ENCODE measurements around the gene PTK7. TPM values are rescaled to one million over a fixed set of nuclear protein-coding genes. Genes with fewer than 3 reads are reported as not detected.

PTK7 gene
- total and polyA plus RNA-seq, 2 experiments from 2014 or later: 46.1 to 147 TPM

DNA sequence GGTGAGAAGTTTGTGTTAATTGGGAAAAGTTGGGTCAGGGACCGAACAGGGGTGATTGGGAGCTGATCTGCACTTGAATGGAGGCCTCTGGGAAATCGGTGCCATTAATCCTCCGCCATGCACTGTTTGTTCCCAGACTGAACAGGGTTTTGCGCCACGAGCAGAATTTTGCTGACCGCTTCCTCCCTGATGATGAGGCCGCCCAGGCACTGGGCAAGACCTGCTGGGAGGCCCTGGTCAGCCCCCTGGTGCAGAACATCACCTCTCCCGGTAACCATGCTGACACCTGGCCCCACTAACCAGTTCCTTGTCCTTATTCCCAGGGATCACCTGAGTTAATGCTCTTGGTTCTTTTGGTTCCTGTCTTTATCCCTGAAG, 127.6 kb downstream of the PTK7 start:
- Histone ChIP-seq H2AFZ (no peak overlapping the region), H4K20me1 (replicated peaks; ENCODE audit: insufficient read depth) (no peaks in the 10 kb centered on the region), H3K4me3 (no peak overlapping the region), H3K4me2 (no peak overlapping the region), H3K4me1 (ENCODE audit: insufficient read depth) (no peaks in the 10 kb centered on the region), H3F3A (replicated peaks; ENCODE audit: low read depth) (no peaks in the 10 kb centered on the region), H3K79me2 (replicated peaks; ENCODE audit: insufficient read depth) (no peaks in the 10 kb centered on the region), H3K9me2 (ENCODE audit: insufficient read depth) (no peaks in the 10 kb centered on the region), H3K27me3 (ENCODE audit: insufficient read depth) (no peaks in the 10 kb centered on the region), H3K27ac (ENCODE audit: low read depth) (no peak overlapping the region), H3K36me3 (ENCODE audit: insufficient read depth) (no peaks in the 10 kb centered on the region)
- TF ChIP-seq, protein P1, sequence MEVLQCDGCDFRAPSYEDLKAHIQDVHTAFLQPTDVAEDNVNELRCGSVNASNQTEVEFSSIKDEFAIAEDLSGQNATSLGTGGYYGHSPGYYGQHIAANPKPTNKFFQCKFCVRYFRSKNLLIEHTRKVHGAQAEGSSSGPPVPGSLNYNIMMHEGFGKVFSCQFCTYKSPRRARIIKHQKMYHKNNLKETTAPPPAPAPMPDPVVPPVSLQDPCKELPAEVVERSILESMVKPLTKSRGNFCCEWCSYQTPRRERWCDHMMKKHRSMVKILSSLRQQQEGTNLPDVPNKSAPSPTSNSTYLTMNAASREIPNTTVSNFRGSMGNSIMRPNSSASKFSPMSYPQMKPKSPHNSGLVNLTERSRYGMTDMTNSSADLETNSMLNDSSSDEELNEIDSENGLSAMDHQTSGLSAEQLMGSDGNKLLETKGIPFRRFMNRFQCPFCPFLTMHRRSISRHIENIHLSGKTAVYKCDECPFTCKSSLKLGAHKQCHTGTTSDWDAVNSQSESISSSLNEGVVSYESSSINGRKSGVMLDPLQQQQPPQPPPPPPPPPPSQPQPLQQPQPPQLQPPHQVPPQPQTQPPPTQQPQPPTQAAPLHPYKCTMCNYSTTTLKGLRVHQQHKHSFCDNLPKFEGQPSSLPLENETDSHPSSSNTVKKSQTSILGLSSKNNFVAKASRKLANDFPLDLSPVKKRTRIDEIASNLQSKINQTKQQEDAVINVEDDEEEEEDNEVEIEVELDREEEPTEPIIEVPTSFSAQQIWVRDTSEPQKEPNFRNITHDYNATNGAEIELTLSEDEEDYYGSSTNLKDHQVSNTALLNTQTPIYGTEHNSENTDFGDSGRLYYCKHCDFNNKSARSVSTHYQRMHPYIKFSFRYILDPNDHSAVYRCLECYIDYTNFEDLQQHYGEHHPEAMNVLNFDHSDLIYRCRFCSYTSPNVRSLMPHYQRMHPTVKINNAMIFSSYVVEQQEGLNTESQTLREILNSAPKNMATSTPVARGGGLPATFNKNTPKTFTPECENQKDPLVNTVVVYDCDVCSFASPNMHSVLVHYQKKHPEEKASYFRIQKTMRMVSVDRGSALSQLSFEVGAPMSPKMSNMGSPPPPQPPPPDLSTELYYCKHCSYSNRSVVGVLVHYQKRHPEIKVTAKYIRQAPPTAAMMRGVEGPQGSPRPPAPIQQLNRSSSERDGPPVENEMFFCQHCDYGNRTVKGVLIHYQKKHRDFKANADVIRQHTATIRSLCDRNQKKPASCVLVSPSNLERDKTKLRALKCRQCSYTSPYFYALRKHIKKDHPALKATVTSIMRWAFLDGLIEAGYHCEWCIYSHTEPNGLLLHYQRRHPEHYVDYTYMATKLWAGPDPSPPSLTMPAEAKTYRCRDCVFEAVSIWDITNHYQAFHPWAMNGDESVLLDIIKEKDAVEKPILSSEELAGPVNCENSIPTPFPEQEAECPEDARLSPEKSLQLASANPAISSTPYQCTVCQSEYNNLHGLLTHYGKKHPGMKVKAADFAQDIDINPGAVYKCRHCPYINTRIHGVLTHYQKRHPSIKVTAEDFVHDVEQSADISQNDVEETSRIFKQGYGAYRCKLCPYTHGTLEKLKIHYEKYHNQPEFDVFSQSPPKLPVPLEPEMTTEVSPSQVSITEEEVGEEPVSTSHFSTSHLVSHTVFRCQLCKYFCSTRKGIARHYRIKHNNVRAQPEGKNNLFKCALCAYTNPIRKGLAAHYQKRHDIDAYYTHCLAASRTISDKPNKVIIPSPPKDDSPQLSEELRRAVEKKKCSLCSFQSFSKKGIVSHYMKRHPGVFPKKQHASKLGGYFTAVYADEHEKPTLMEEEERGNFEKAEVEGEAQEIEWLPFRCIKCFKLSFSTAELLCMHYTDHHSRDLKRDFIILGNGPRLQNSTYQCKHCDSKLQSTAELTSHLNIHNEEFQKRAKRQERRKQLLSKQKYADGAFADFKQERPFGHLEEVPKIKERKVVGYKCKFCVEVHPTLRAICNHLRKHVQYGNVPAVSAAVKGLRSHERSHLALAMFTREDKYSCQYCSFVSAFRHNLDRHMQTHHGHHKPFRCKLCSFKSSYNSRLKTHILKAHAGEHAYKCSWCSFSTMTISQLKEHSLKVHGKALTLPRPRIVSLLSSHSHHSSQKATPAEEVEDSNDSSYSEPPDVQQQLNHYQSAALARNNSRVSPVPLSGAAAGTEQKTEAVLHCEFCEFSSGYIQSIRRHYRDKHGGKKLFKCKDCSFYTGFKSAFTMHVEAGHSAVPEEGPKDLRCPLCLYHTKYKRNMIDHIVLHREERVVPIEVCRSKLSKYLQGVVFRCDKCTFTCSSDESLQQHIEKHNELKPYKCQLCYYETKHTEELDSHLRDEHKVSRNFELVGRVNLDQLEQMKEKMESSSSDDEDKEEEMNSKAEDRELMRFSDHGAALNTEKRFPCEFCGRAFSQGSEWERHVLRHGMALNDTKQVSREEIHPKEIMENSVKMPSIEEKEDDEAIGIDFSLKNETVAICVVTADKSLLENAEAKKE (CRISPR knock-in tag; IDR thresholded peaks at IDR 0.05): no peak
- TF ChIP-seq ZNF331 (CRISPR knock-in tag; IDR thresholded peaks at IDR 0.05; ENCODE audit: low read depth): no peak
- TF ChIP-seq, protein P2, sequence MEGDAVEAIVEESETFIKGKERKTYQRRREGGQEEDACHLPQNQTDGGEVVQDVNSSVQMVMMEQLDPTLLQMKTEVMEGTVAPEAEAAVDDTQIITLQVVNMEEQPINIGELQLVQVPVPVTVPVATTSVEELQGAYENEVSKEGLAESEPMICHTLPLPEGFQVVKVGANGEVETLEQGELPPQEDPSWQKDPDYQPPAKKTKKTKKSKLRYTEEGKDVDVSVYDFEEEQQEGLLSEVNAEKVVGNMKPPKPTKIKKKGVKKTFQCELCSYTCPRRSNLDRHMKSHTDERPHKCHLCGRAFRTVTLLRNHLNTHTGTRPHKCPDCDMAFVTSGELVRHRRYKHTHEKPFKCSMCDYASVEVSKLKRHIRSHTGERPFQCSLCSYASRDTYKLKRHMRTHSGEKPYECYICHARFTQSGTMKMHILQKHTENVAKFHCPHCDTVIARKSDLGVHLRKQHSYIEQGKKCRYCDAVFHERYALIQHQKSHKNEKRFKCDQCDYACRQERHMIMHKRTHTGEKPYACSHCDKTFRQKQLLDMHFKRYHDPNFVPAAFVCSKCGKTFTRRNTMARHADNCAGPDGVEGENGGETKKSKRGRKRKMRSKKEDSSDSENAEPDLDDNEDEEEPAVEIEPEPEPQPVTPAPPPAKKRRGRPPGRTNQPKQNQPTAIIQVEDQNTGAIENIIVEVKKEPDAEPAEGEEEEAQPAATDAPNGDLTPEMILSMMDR (conservative IDR thresholded peaks at IDR 0.05; ENCODE audit: low read depth in 2 of 2): no peak
- TF ChIP-seq, protein P3, sequence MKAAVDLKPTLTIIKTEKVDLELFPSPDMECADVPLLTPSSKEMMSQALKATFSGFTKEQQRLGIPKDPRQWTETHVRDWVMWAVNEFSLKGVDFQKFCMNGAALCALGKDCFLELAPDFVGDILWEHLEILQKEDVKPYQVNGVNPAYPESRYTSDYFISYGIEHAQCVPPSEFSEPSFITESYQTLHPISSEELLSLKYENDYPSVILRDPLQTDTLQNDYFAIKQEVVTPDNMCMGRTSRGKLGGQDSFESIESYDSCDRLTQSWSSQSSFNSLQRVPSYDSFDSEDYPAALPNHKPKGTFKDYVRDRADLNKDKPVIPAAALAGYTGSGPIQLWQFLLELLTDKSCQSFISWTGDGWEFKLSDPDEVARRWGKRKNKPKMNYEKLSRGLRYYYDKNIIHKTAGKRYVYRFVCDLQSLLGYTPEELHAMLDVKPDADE (IDR thresholded peaks at IDR 0.05): no peak
- TF ChIP-seq ZNF114 (CRISPR knock-in tag; IDR thresholded peaks at IDR 0.05): no peak
- TF ChIP-seq, protein P4, sequence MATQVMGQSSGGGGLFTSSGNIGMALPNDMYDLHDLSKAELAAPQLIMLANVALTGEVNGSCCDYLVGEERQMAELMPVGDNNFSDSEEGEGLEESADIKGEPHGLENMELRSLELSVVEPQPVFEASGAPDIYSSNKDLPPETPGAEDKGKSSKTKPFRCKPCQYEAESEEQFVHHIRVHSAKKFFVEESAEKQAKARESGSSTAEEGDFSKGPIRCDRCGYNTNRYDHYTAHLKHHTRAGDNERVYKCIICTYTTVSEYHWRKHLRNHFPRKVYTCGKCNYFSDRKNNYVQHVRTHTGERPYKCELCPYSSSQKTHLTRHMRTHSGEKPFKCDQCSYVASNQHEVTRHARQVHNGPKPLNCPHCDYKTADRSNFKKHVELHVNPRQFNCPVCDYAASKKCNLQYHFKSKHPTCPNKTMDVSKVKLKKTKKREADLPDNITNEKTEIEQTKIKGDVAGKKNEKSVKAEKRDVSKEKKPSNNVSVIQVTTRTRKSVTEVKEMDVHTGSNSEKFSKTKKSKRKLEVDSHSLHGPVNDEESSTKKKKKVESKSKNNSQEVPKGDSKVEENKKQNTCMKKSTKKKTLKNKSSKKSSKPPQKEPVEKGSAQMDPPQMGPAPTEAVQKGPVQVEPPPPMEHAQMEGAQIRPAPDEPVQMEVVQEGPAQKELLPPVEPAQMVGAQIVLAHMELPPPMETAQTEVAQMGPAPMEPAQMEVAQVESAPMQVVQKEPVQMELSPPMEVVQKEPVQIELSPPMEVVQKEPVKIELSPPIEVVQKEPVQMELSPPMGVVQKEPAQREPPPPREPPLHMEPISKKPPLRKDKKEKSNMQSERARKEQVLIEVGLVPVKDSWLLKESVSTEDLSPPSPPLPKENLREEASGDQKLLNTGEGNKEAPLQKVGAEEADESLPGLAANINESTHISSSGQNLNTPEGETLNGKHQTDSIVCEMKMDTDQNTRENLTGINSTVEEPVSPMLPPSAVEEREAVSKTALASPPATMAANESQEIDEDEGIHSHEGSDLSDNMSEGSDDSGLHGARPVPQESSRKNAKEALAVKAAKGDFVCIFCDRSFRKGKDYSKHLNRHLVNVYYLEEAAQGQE (IDR thresholded peaks at IDR 0.05; ENCODE audit: unreplicated experiment): no peak
- no peak for TF ChIP-seq EZH2phosphoT487 (IDR thresholded peaks at IDR 0.05; ENCODE audit: unreplicated experiment)
- no peak for TF ChIP-seq JUNB (IDR thresholded peaks at IDR 0.05; ENCODE audit: unreplicated experiment)
- TF ChIP-seq CREB1 (CRISPR knock-in tag; IDR thresholded peaks at IDR 0.05; ENCODE audit: low read depth): no peak
- TF ChIP-seq NANOG (IDR thresholded peaks at IDR 0.05; ENCODE audit: borderline replicate concordance): no peak
- no peak for TF ChIP-seq POLR2AphosphoS5 (IDR thresholded peaks at IDR 0.05; ENCODE audit: low read depth)
- TF ChIP-seq STAT1 (IDR thresholded peaks at IDR 0.05; ENCODE audit: unreplicated experiment): no peak
- no peaks in the 10 kb centered on the region; the same call in 1 of the 3 replicates for H3K4me1 Mint-ChIP-seq
- DNase-seq (ENCODE audit: low spot score) (no peak), ATAC-seq (no peak)
- H3K27me3 Mint-ChIP-seq (ENCODE audit: insufficient read depth, low read depth, poor library complexity): peaks cover 11% of the 10 kb centered on the region
- no peak overlapping the region for H3K4me3 Mint-ChIP-seq
- no peaks in the 10 kb centered on the region for H3K36me3 Mint-ChIP-seq (ENCODE audit: low read depth)
- H3K27ac Mint-ChIP-seq: no peak overlapping the region
- no peaks in the 10 kb centered on the region for H3K9me3 Mint-ChIP-seq

Data from GM23338 (cell line).